ENCODE data around the gene TNNC1. TPM values are rescaled to one million over a fixed set of nuclear protein-coding genes. Genes with fewer than 3 reads are reported as not detected.

TNNC1 gene
- total and polyA plus RNA-seq, 10 of the 15 experiments (the other 5 are each of a cell fraction or from before 2014, with no cell fraction given), result 0.13 to 1.3 (median 0.53) TPM; not detected in 2

GRCh38 chr3:52420388-52420787 is 33.5 kb downstream of the TNNC1 start:
- Histone ChIP-seq H3K27ac (ENCODE audit: control insufficient read depth, insufficient read depth) (no peak overlapping the region), H3K27me3 (replicated peaks in 1 of 2; ENCODE audit: control insufficient read depth in 2 of 2, insufficient read depth in 2 of 2, low read length in 1 of 2) (no peaks in the 10 kb centered on the region; a peak in 1 of 4 replicates), H3K79me2 (ENCODE audit: control insufficient read depth, insufficient read depth, low read length) (no peaks in the 10 kb centered on the region), H3K4me3 (no peak overlapping the region), H3K4me2 (ENCODE audit: control insufficient read depth, insufficient read depth) (no peak overlapping the region), H3K9me3 (replicated peaks; ENCODE audit: control insufficient read depth, insufficient read depth, low read length) (no peaks in the 10 kb centered on the region), H4K20me1 (ENCODE audit: control insufficient read depth, insufficient read depth) (no peaks in the 10 kb centered on the region), H2AFZ (ENCODE audit: control insufficient read depth, low read depth, low read length) (no peak overlapping the region), H3K9ac (ENCODE audit: control insufficient read depth, insufficient read depth, low read length) (no peak overlapping the region), H3K36me3 (ENCODE audit: control insufficient read depth in 2 of 2, insufficient read depth in 2 of 2, low read length in 1 of 2) (no peaks in the 10 kb centered on the region), H3K4me1 (ENCODE audit: control insufficient read depth, insufficient read depth, low read length) (no peaks in the 10 kb centered on the region)
- DNase-seq (ENCODE audit: low read depth, low spot score) (no peak), FAIRE-seq (no peak), ATAC-seq (no peak)
- in situ Hi-C loops (cut with MboI) (no loop called here), intact Hi-C loops (cut with micrococcal nuclease; ENCODE audit: unreplicated experiment) (no loop called here)
- RAD21 ChIA-PET (ENCODE audit: unreplicated experiment), result no interaction called here
- POLR2A ChIA-PET, result no interaction called here
- CTCF ChIA-PET, result interaction anchor here (1.4 to 2.9 kb wide), 5 partner anchors 8 to 28 kb away, joined by 3 to 14 read pairs (median 6); partner anchors contain the start of gene SEMA3G
- TF ChIP-seq STAT1 (conservative IDR thresholded peaks at IDR 0.05) (no peak), ASH2L (IDR thresholded peaks at IDR 0.05; ENCODE audit: borderline replicate concordance, low read depth) (no peak), KLF5 (IDR thresholded peaks at IDR 0.05; ENCODE audit: partially characterized antibody) (no peak), MTA3 (IDR thresholded peaks at IDR 0.05; ENCODE audit: borderline replicate concordance, low read length) (no peak), IRF3 (IDR thresholded peaks at IDR 0.05) (no peak), ZNF274 (IDR thresholded peaks at IDR 0.05; ENCODE audit: insufficient read depth, insufficient read length) (no peak), MEF2A (IDR thresholded peaks at IDR 0.05; ENCODE audit: insufficient read depth, low read depth, low read length) (no peak), MAX (IDR thresholded peaks at IDR 0.05; ENCODE audit: low read depth, low read length) (no peak), HDGF (IDR thresholded peaks at IDR 0.05) (no peak), FOXK2 (IDR thresholded peaks at IDR 0.05) (no peak), ESRRA (IDR thresholded peaks at IDR 0.05; ENCODE audit: low read length) (no peak)
- BruUV-seq (replicated peaks), result no TSS peak
- SMC1A ChIA-PET (ENCODE audit: uncharacterized antibody, unreplicated experiment), result interaction anchor here (2.3 kb wide), 1 partner anchor 8 kb away, joined by 6 read pairs; no protein-coding TSS in a partner anchor
- WGBS (ENCODE audit: insufficient coverage, insufficient replicate concordance, low lambda C conversion rate, missing lambda C conversion rate), result 63% methylated on average over 2 of the region's 2 CpGs
